Measurements from ENCODE around the gene GFOD1. TPM values are rescaled to one million over a fixed set of nuclear protein-coding genes. Genes with fewer than 3 reads are reported as not detected.

GFOD1 gene
- total and polyA plus RNA-seq, 7 donors = 5.9 to 34.2 (median 16.7) TPM

DNA sequence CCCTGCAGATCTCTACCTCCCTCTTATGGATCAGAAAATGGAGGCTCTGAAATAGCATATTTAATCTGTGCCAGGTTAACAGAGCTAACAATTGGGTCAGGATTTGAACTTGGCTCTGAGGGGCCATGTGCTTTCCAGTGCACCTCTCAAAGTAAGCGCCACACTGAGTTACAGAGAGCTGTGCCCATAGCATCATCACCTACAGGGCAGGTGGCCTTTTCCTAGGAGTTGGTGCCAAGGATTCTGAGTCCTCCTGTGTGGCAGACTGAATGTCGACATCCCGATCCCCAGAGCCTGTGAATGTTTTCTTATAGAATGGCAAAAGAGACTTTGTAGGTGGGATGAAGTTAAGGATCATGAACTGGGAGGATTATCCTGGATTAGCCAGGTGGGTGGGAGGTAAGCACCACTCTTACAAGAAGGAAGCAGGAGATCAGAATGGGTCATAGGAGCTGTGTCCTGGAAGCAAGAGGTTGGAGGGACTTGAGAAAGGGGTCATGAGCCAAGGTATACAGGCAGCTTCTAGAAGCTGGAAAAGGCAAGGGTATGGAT lies 91.1 kb downstream of the GFOD1 start:
- WGBS, 3 donors = 94 to 96% (median 94%) methylated on average over 3 of the region's 3 CpGs
- Histone ChIP-seq H3K4me3 (no peak overlapping the region), H3K27ac (no peak overlapping the region), H3K4me1 (peaks cover 46% of the 10 kb centered on the region), H3K27me3 (ENCODE audit: insufficient read depth in 3 of 3, low read length in 2 of 3) (no peaks in the 10 kb centered on the region), H3K36me3 (ENCODE audit: insufficient read depth in 1 of 2, low read depth in 1 of 2) (no peaks in the 10 kb centered on the region), H3K9me3 (no peaks in the 10 kb centered on the region)
- intact Hi-C loops (cut with DNase I) = no loop called here
- TF ChIP-seq, protein P1, sequence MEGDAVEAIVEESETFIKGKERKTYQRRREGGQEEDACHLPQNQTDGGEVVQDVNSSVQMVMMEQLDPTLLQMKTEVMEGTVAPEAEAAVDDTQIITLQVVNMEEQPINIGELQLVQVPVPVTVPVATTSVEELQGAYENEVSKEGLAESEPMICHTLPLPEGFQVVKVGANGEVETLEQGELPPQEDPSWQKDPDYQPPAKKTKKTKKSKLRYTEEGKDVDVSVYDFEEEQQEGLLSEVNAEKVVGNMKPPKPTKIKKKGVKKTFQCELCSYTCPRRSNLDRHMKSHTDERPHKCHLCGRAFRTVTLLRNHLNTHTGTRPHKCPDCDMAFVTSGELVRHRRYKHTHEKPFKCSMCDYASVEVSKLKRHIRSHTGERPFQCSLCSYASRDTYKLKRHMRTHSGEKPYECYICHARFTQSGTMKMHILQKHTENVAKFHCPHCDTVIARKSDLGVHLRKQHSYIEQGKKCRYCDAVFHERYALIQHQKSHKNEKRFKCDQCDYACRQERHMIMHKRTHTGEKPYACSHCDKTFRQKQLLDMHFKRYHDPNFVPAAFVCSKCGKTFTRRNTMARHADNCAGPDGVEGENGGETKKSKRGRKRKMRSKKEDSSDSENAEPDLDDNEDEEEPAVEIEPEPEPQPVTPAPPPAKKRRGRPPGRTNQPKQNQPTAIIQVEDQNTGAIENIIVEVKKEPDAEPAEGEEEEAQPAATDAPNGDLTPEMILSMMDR (IDR thresholded peaks at IDR 0.05) = no peak
- ATAC-seq (no peak), DNase-seq (no peak)

DNA sequence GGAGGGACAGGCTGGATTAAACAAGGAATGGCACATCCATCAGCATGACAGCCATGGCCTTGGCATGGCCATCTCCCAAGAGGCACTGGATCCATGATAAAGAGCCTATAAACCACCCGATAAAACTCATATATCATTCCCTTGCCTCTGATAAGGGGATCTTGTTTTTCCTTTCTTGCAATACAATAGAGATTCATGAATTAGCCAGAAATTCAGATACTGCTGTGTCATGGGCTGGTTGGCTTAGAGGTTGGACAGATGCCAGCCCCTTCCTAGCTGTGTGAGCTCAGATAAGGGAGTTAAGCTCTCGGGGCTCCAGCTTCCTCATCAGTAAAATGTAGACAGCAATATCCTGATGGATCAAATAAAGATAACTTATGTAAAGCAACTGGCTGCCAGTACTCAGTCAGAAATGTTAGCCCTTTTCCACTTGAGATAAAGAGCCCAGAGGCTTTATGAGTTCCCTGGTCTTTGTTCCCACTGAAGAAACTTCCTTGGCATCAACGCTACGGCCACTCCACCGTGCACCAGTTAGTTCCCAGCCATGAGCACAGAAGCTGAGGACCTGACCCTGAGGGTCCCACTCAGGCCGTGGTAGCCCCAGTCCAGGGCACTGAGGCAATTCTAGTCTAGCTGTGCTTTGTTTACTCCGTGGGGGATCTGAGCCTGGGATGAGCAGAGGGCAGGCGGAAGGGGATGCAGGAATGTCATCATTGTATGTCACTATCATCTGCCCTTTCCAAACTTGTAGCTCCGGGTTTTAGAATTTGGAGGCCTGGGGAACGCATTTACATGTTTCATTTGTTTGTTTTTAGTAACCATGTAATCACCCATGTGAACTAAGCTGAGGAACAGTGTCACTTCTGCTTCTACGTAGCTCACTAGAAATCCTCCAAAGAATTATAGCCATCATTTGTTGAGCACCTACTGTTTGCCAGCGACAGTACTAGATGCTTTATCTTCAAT lies 91.8 kb downstream of the GFOD1 start:
- DNase-seq (peak; percentile 62 to 67), ATAC-seq (peak; percentile 45 to 77 (median 50))
- Histone ChIP-seq H3K4me1 (peaks cover 46% of the 10 kb centered on the region), H3K27ac (peak overlapping the region; percentile 37), H3K36me3 (ENCODE audit: insufficient read depth in 1 of 2, low read depth in 1 of 2) (no peaks in the 10 kb centered on the region), H3K9me3 (no peaks in the 10 kb centered on the region), H3K27me3 (ENCODE audit: insufficient read depth in 3 of 3, low read length in 2 of 3) (no peaks in the 10 kb centered on the region), H3K4me3 (no peak overlapping the region)
- intact Hi-C loops (cut with DNase I) = no loop called here
- 48 to 55% (median 49%) methylated on average over 12 of the region's 12 CpGs for WGBS, 3 donors
- TF ChIP-seq, protein P1 (IDR thresholded peaks at IDR 0.05) = no peak

DNA sequence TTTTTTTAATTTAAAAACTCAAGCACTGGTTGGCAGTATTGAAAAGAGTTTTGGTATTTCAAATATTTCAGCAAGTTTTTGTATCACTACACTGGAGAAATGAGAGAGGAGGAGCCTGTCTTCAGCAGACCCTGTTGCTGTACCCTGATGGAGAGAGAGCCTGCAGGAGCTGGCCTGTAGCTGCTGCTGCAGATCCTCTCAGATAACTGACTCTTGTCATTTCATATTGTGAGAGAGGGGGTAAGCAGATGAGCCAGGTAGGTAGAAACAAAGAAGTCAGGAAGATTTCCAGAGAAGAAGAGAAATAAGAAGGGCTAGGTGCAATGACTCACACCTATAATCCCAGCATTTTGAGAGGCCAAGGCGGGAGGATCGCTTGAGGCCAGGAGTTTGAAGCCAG lies 94.9 kb downstream of the GFOD1 start:
- intact Hi-C loops (cut with DNase I) = no loop called here
- Histone ChIP-seq H3K36me3 (ENCODE audit: insufficient read depth in 1 of 2, low read depth in 1 of 2) (no peaks in the 10 kb centered on the region), H3K27ac (no peak overlapping the region), H3K9me3 (no peaks in the 10 kb centered on the region), H3K27me3 (ENCODE audit: insufficient read depth in 3 of 3, low read length in 2 of 3) (no peaks in the 10 kb centered on the region), H3K4me3 (no peak overlapping the region), H3K4me1 (peaks cover 27% of the 10 kb centered on the region)
- TF ChIP-seq, protein P1 (IDR thresholded peaks at IDR 0.05) = no peak
- no peak for DNase-seq
- ATAC-seq = no peak
- WGBS, 3 donors = 63 to 100% (median 72%) methylated on average over 2 of the region's 2 CpGs

DNA sequence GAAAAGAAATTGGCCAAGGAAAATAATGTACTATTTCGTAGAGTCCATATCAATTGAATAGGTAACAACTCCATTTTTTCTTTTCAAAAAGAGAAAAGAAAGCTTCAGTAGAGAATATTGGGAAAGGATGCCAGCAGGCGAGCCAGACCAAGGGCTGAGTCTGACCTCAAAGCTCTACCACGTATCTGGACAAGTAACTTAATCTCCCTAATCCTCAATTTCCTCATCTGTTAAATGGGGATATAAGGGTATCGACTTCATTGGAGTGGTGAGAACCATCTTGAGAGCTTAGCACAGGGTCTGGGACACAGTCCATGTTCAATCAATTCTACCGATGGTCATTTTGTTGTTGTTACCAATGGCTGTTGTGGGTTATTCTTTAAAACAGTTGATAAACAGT lies 95.9 kb downstream of the GFOD1 start:
- Histone ChIP-seq H3K36me3 (ENCODE audit: insufficient read depth in 1 of 2, low read depth in 1 of 2) (no peaks in the 10 kb centered on the region), H3K9me3 (no peaks in the 10 kb centered on the region), H3K27ac (no peak overlapping the region), H3K4me1 (peaks cover 20% of the 10 kb centered on the region), H3K4me3 (no peak overlapping the region), H3K27me3 (ENCODE audit: insufficient read depth in 3 of 3, low read length in 2 of 3) (no peaks in the 10 kb centered on the region)
- intact Hi-C loops (cut with DNase I) = no loop called here
- TF ChIP-seq, protein P1 (IDR thresholded peaks at IDR 0.05) = no peak
- DNase-seq = no peak
- WGBS, 3 donors = 86 to 91% (median 87%) methylated on average over 5 of the region's 5 CpGs
- no peak for ATAC-seq

Data from psoas muscle (tissue), 8 donors.